C4-2B (cell line): ENCODE data around the gene CXCL16.

Experiments
- H3K27ac ChIP-seq: fragments of 450-650 bp; 2 replicates; pipeline ENCODE4 v1.5.1; 2017
- CTCF ChIP-seq: fragments of 450-650 bp; conservative IDR thresholded peaks from 2 replicates; pipeline ENCODE4 v1.5.1; 2017; ENCODE audit warnings: mild to moderate bottlenecking
- ZFX ChIP-seq: fragments of 450-650 bp; IDR thresholded peaks from 2 replicates; pipeline ENCODE4 v1.6.1; 2017

Gene CXCL16

GRCh38 chr17:4712526-4712925 lies 27.2 kb downstream of the CXCL16 start:
- H3K27ac ChIP-seq = peak overlapping the region; percentile 1; the same call in 1 of the 2 replicates
- no peak for TF ChIP-seq ZFX
- no peak for TF ChIP-seq CTCF

GRCh38 chr17:4711661-4712181 lies 28.0 kb downstream of the CXCL16 start:
- peak overlapping the region; percentile 72; the same call in 1 of the 2 replicates for H3K27ac ChIP-seq
- TF ChIP-seq CTCF = no peak
- no peak for TF ChIP-seq ZFX

- TF ChIP-seq CTCF (no peak), ZFX (no peak)
- H3K27ac ChIP-seq = peak overlapping the region; percentile 72
Measured at GRCh38 chr17:4710693-4711634, 28.8 kb downstream of the CXCL16 start.

- peak within 1 kb of the TSS; percentile 72 for H3K27ac ChIP-seq
Measured at GRCh38 chr17:4709794-4710692, 29.7 kb downstream of the CXCL16 start, which contains the start of gene ARRB2. ARRB2 (plus strand) TSS chr17:4710632; CDS start chr17:4710722, 90 bp downstream.

GRCh38 chr17:4708436-4708835 lies 31.3 kb downstream of the CXCL16 start:
- TF ChIP-seq CTCF = no peak
- no peak for TF ChIP-seq ZFX
- no peak overlapping the region for H3K27ac ChIP-seq

More at GRCh38 chr17:4709794-4710692, 29.7 kb downstream of the CXCL16 start, which contains the start of gene ARRB2:
- TF ChIP-seq ZFX = no peak
- TF ChIP-seq CTCF = no peak; the same call in 1 of the 2 replicates

GRCh38 chr17:4706121-4706520 lies 33.6 kb downstream of the CXCL16 start:
- TF ChIP-seq CTCF (no peak), ZFX (no peak)
- H3K27ac ChIP-seq = no peak overlapping the region
